ENCODE results near the gene PLPPR4.
"Not testable (repeated sequence)": the region's sequence is repeated elsewhere in the genome, so short reads cannot be mapped to it uniquely, and the experiment has no call there.

The PLPPR4 gene

GRCh38 chr1:99268021-99268420, 3.7 kb downstream of the PLPPR4 start:
- no peak for DNase-seq (ENCODE audit: low read depth, low spot score)

- no peak for DNase-seq (ENCODE audit: low read depth, low spot score)
These were observed 5.0 kb downstream of the PLPPR4 start for GRCh38 chr1:99269321-99269720.

GRCh38 chr1:99270646-99271045, 6.4 kb downstream of the PLPPR4 start:
- no peak for DNase-seq (ENCODE audit: low read depth, low spot score)

- no peak for DNase-seq (ENCODE audit: low read depth, low spot score)
These were observed 7.0 kb downstream of the PLPPR4 start for GRCh38 chr1:99271249-99271648.

- DNase-seq (ENCODE audit: low read depth, low spot score): no peak
These were observed 12.8 kb downstream of the PLPPR4 start for GRCh38 chr1:99277066-99277465.

- DNase-seq (ENCODE audit: low read depth, low spot score): no peak
These were observed 15.2 kb downstream of the PLPPR4 start for GRCh38 chr1:99279525-99279924.

GRCh38 chr1:99281105-99281504, 16.8 kb downstream of the PLPPR4 start:
- DNase-seq (ENCODE audit: low read depth, low spot score): no peak

- no peak for DNase-seq (ENCODE audit: low read depth, low spot score)
These were observed 18.2 kb downstream of the PLPPR4 start for GRCh38 chr1:99282536-99282935.

GRCh38 chr1:99283521-99283920, 19.2 kb downstream of the PLPPR4 start:
- DNase-seq (ENCODE audit: low read depth, low spot score): not testable (repeated sequence)

GRCh38 chr1:99292886-99293285, 28.6 kb downstream of the PLPPR4 start:
- no peak for DNase-seq (ENCODE audit: low read depth, low spot score)

GRCh38 chr1:99297923-99298322, 33.6 kb downstream of the PLPPR4 start:
- DNase-seq (ENCODE audit: low read depth, low spot score): no peak

- DNase-seq (ENCODE audit: low read depth, low spot score): no peak
These were observed 40.5 kb downstream of the PLPPR4 start for GRCh38 chr1:99304725-99305282.

- no peak for DNase-seq (ENCODE audit: low read depth, low spot score)
These were observed 41.3 kb downstream of the PLPPR4 start for GRCh38 chr1:99305626-99306025.

GRCh38 chr1:99306056-99306455, 41.8 kb downstream of the PLPPR4 start:
- DNase-seq (ENCODE audit: low read depth, low spot score): no peak

- no peak for DNase-seq (ENCODE audit: low read depth, low spot score)
These were observed 42.4 kb downstream of the PLPPR4 start for GRCh38 chr1:99306644-99307043.

GRCh38 chr1:99315305-99315704, 51.0 kb downstream of the PLPPR4 start:
- DNase-seq (ENCODE audit: low read depth, low spot score): no peak

- no peak for DNase-seq (ENCODE audit: low read depth, low spot score)
These were observed 62.1 kb downstream of the PLPPR4 start for GRCh38 chr1:99326215-99326949.

GRCh38 chr1:99327357-99327756, 63.1 kb downstream of the PLPPR4 start:
- no peak for DNase-seq (ENCODE audit: low read depth, low spot score)

- DNase-seq (ENCODE audit: low read depth, low spot score): no peak
These were observed 63.9 kb downstream of the PLPPR4 start for GRCh38 chr1:99328171-99328570.

- no peak for DNase-seq (ENCODE audit: low read depth, low spot score)
These were observed 66.8 kb downstream of the PLPPR4 start for GRCh38 chr1:99331083-99331482.

GRCh38 chr1:99331636-99332035, 67.3 kb downstream of the PLPPR4 start:
- no peak for DNase-seq (ENCODE audit: low read depth, low spot score)

- DNase-seq (ENCODE audit: low read depth, low spot score): no peak
These were observed 68.3 kb downstream of the PLPPR4 start for GRCh38 chr1:99332561-99332960.

GRCh38 chr1:99334991-99335390, 70.7 kb downstream of the PLPPR4 start:
- no peak for DNase-seq (ENCODE audit: low read depth, low spot score)
